HCT116 (cell line): ENCODE data around the gene RGS13. TPM values are rescaled to one million over a fixed set of nuclear protein-coding genes. Genes with fewer than 3 reads are reported as not detected.
A peak's percentile ranks its signal among the peaks of the same experiment; 100 is the strongest.

Experiments used
- ATAC-seq: fragments of 200-7000 bp; cut with Tn5 transposase; 2 replicates; pipeline ENCODE4 v1.9.1; 2020; ENCODE audit warnings: mild to moderate bottlenecking, moderate library complexity
- Bru-seq: library from RNA; stranded (reverse); fragments of 400-500 nt; gene quantifications from one replicate; lab custom pipeline; 2021; lab: Mats Ljungman, UMichigan
- BruChase-seq, 2 experiments: library from RNA; stranded (reverse); fragments of 400-500 nt; gene quantifications; one replicate each; lab custom pipeline; 2021; lab: Mats Ljungman, UMichigan
- BruUV-seq: library from RNA; stranded (reverse); fragments of 400-500 nt; replicated peaks from 2 replicates; lab custom pipeline; 2021; lab: Mats Ljungman, UMichigan
- CTCF ChIA-PET: fragments of 300-600 bp; sonication (Branson Sonifier 250); formaldehyde crosslinking; loops from one replicate; lab custom pipeline; 2021; ENCODE audit warnings: antibody characterized with exemption; lab: Charles Lee
- POLR2A ChIA-PET: fragments of 300-600, 350-600 bp; sonication (Branson Sonifier 250); formaldehyde crosslinking; loops from one replicate; lab custom pipeline; 2021; ENCODE audit warnings: antibody characterized with exemption; lab: Charles Lee
- RAD21 ChIA-PET, 2 experiments: fragments of 300-600 bp; sonication (Branson Sonifier 250); formaldehyde crosslinking; loops; one replicate each; lab custom pipeline; 2023; ENCODE audit warnings: low total read pairs in 2 of 2; ENCODE audit not compliant: uncharacterized antibody in 2 of 2, unreplicated experiment in 2 of 2, low non-redundant PET in 1 of 2; lab: Charles Lee
- DNase-seq: peaks from one replicate; pipeline ENCODE4 v3.0.0-alpha.2; 2010; ENCODE audit warnings: low read depth, low spot score
- H2AFZ ChIP-seq: fragments of 200-600 bp; shearing (Covaris generic), sonication (generic); 2 replicates; pipeline ENCODE4 v1.6.1; 2017; ENCODE audit warnings: low read depth, mixed run types, mixed read lengths, antibody characterized with exemption, low read length; ENCODE audit not compliant: poor library complexity, severe bottlenecking
- H3K27ac ChIP-seq: 2 replicates; pipeline ENCODE4 v1.5.1; 2012; ENCODE audit warnings: low read depth, low read length
- H3K27me3 ChIP-seq: fragments of 200-600 bp; sonication (generic); 2 replicates; pipeline ENCODE4 v1.6.1; 2016; ENCODE audit warnings: mixed run types, low read length, mixed read lengths; ENCODE audit not compliant: insufficient read depth
- H3K36me3 ChIP-seq, 2 experiments: fragments of 200-500 bp in 1 of 2; fragments of 200-600 bp in 1 of 2; sonication (Bioruptor generic) in 1 of 2; sonication (generic) in 1 of 2; 2 replicates each; pipeline versions ENCODE4 v1.5.1 to v1.6.1; 2014 to 2016; ENCODE audit warnings: low read length in 2 of 2, inconsistent platforms in 1 of 2, mixed read lengths in 1 of 2, mixed run types in 1 of 2; ENCODE audit not compliant: insufficient read depth in 2 of 2, control insufficient read depth in 1 of 2
- H3K4me1 ChIP-seq, 2 experiments: fragments of 200-600 bp in 1 of 2; sonication (generic) in 1 of 2; 2 replicates each; pipeline versions ENCODE4 v1.5.1 to v1.6.1; 2012 to 2017; ENCODE audit warnings: low read length in 2 of 2, inconsistent platforms in 1 of 2, mild to moderate bottlenecking in 1 of 2, mixed read lengths in 1 of 2, mixed run types in 1 of 2, moderate library complexity in 1 of 2; ENCODE audit not compliant: insufficient read depth in 2 of 2, control insufficient read depth in 1 of 2
- H3K4me2 ChIP-seq: fragments of 200-600 bp; sonication (generic); 2 replicates; pipeline ENCODE4 v1.6.1; 2017; ENCODE audit warnings: mixed run types, low read length, mixed read lengths
- H3K4me3 ChIP-seq, 2 experiments: fragments of 200-600 bp in 1 of 2; sonication (generic) in 1 of 2; replicated peaks in 1 of 2; 2 replicates each; pipeline ENCODE4 v1.5.1; 2011 to 2016; ENCODE audit warnings: low read length in 2 of 2, control low read depth in 1 of 2, low read depth in 1 of 2, mild to moderate bottlenecking in 1 of 2, mixed read lengths in 1 of 2, mixed run types in 1 of 2
- H3K79me2 ChIP-seq: fragments of 200-600 bp; sonication (generic); 2 replicates; pipeline ENCODE4 v1.6.1; 2017; ENCODE audit warnings: mild to moderate bottlenecking, mixed run types, low read length, moderate library complexity, mixed read lengths; ENCODE audit not compliant: insufficient read depth
- H3K9ac ChIP-seq: fragments of 200-600 bp; sonication (generic); 2 replicates; pipeline ENCODE4 v1.6.1; 2016; ENCODE audit warnings: low read length, mixed read lengths
- H3K9me2 ChIP-seq: fragments of 200-600 bp; sonication (generic), shearing (Covaris generic); 2 replicates; pipeline ENCODE4 v1.6.1; 2017; ENCODE audit warnings: mixed run types, mild to moderate bottlenecking, moderate library complexity; ENCODE audit not compliant: insufficient read depth
- H3K9me3 ChIP-seq, 2 experiments: fragments of 200-500 bp in 1 of 2; fragments of 200-600 bp in 1 of 2; sonication (Bioruptor generic) in 1 of 2; sonication (generic) in 1 of 2; 2 replicates each; pipeline ENCODE4 v1.6.1; 2014 to 2017; ENCODE audit warnings: low read length in 2 of 2, mixed read lengths in 2 of 2, inconsistent platforms in 1 of 2, low read depth in 1 of 2, mild to moderate bottlenecking in 1 of 2, mixed run types in 1 of 2, moderate library complexity in 1 of 2; ENCODE audit not compliant: control insufficient read depth in 1 of 2, insufficient read depth in 1 of 2
- H4K20me1 ChIP-seq: fragments of 200-600 bp; sonication (generic), shearing (Covaris generic); 2 replicates; pipeline ENCODE4 v1.6.1; 2017; ENCODE audit warnings: mixed run types, mild to moderate bottlenecking, moderate library complexity; ENCODE audit not compliant: insufficient read depth
- CBX3 ChIP-seq: IDR thresholded peaks from 2 replicates; pipeline ENCODE4 v1.6.1; 2012; ENCODE audit warnings: low read depth
- CEBPB ChIP-seq: IDR thresholded peaks from 2 replicates; pipeline ENCODE4 v1.6.1; 2012; ENCODE audit warnings: low read depth
- ELF1 ChIP-seq: IDR thresholded peaks from 2 replicates; pipeline ENCODE4 v1.6.1; 2012; ENCODE audit warnings: low read depth, borderline replicate concordance
- EZH2 ChIP-seq: fragments of 200-600 bp; sonication (generic); IDR thresholded peaks from 2 replicates; pipeline ENCODE4 v1.6.1; 2017; ENCODE audit warnings: antibody characterized with exemption, mixed run types
- FOSL1 ChIP-seq: IDR thresholded peaks from 2 replicates; pipeline ENCODE4 v1.6.1; 2012; ENCODE audit warnings: low read depth
- JUND ChIP-seq: IDR thresholded peaks from 2 replicates; pipeline ENCODE4 v1.6.1; 2012
- POLR2AphosphoS5 ChIP-seq: IDR thresholded peaks from 2 replicates; pipeline ENCODE4 v1.6.1; 2011; ENCODE audit warnings: mild to moderate bottlenecking, low read depth, low read length, moderate library complexity
- RAD21 ChIP-seq: IDR thresholded peaks from 2 replicates; pipeline ENCODE4 v1.6.1; 2012; ENCODE audit warnings: low read depth, mild to moderate bottlenecking
- SIN3A ChIP-seq: IDR thresholded peaks from 2 replicates; pipeline ENCODE4 v1.6.1; 2012; ENCODE audit warnings: low read depth
- ZNF274 ChIP-seq: fragments of 200-500 bp; sonication (Bioruptor generic); IDR thresholded peaks from 2 replicates; pipeline ENCODE4 v1.6.1; 2014; ENCODE audit warnings: mild to moderate bottlenecking, low read depth, low read length, inconsistent platforms
- intact Hi-C: fragments of 100-400 bp; cut with micrococcal nuclease; formaldehyde crosslinking; loops from 2 replicates; pipeline ENCODE4 v1.10.0; 2022
- long read RNA-seq: library from polyadenylated mRNA; unstranded; transcript quantifications from one replicate; pipeline ENCODE4 v2.0.0, GENCODE V29; 2021; ENCODE audit not compliant: unreplicated experiment
- polyA plus RNA-seq: library from polyadenylated mRNA; unstranded; fragments of >200 nt; gene quantifications from 2 replicates; pipeline ENCODE4 v1.2.1, GENCODE V29; 2012; ENCODE audit warnings: missing spikeins
- total RNA-seq: library from RNA; stranded (reverse); gene quantifications from one replicate; pipeline ENCODE4 v1.2.1, GENCODE V29; 2021; ENCODE audit not compliant: unreplicated experiment
- TF ChIP-seq, protein P1 (sequence below): IDR thresholded peaks from 2 replicates; pipeline ENCODE4 v1.6.1; 2012; ENCODE audit warnings: low read depth
- TF ChIP-seq, protein P2 (sequence below): IDR thresholded peaks from 2 replicates; pipeline ENCODE4 v1.6.1; 2012
- TF ChIP-seq, protein P3 (sequence below): IDR thresholded peaks from 2 replicates; pipeline ENCODE4 v1.6.1; 2012

The RGS13 gene, protein sequence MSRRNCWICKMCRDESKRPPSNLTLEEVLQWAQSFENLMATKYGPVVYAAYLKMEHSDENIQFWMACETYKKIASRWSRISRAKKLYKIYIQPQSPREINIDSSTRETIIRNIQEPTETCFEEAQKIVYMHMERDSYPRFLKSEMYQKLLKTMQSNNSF
- not detected for total RNA-seq
- polyA plus RNA-seq = not detected in 2 replicates
- percentile 6 among the genes with signal in this experiment for Bru-seq, nascent RNA
- not detected for BruChase-seq, experiment 1, labeled RNA remaining after a 6-hour chase
- BruChase-seq, experiment 2, labeled RNA remaining after a 2-hour chase = not detected
- long read RNA-seq = 0 reads

DNA sequence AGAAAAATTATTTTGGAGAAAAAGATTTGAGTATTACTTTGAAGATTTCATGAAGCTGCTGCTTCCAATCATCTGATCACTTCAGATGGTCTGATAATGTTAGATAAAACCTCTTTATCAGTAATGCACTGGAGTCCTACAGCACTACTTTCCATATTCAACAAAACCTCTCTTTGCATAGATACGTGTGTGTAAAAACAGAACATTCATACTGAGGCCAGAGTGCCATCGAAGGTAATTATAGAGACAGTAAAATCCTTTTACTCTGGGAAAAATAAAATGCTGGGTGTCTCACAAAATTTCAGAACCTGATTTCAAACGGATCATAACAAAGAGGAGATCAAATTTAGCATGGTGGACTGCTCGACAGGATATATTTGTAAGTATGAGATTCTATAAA lies at the start of gene RGS13:
Gene RGS13, plus strand, starts transcription at position 209 of the 400 bp plus-strand sequence. CDS start 8,188 bp downstream, outside the sequence.
- intact Hi-C loops = no loop called here
- H3K4me2 ChIP-seq = no peak within 1 kb of the TSS
- peaks cover 0 to 31% of the 10 kb centered on the region in 2 experiments; a peak in 2 of 4 replicates for H3K4me1 ChIP-seq
- no TSS peak for BruUV-seq
- no peaks in the 10 kb centered on the region for H3K9me3 ChIP-seq
- ATAC-seq (no peak), DNase-seq (no peak)
- H3K9ac ChIP-seq = no peak within 1 kb of the TSS
- H3K36me3 ChIP-seq = no peaks in the 10 kb centered on the region
- ChIA-PET POLR2A (no interaction called here), RAD21 (no interaction called here), CTCF (no interaction called here)
- peak within 1 kb of the TSS; percentile 51 for H2AFZ ChIP-seq
- TF ChIP-seq, protein P1, sequence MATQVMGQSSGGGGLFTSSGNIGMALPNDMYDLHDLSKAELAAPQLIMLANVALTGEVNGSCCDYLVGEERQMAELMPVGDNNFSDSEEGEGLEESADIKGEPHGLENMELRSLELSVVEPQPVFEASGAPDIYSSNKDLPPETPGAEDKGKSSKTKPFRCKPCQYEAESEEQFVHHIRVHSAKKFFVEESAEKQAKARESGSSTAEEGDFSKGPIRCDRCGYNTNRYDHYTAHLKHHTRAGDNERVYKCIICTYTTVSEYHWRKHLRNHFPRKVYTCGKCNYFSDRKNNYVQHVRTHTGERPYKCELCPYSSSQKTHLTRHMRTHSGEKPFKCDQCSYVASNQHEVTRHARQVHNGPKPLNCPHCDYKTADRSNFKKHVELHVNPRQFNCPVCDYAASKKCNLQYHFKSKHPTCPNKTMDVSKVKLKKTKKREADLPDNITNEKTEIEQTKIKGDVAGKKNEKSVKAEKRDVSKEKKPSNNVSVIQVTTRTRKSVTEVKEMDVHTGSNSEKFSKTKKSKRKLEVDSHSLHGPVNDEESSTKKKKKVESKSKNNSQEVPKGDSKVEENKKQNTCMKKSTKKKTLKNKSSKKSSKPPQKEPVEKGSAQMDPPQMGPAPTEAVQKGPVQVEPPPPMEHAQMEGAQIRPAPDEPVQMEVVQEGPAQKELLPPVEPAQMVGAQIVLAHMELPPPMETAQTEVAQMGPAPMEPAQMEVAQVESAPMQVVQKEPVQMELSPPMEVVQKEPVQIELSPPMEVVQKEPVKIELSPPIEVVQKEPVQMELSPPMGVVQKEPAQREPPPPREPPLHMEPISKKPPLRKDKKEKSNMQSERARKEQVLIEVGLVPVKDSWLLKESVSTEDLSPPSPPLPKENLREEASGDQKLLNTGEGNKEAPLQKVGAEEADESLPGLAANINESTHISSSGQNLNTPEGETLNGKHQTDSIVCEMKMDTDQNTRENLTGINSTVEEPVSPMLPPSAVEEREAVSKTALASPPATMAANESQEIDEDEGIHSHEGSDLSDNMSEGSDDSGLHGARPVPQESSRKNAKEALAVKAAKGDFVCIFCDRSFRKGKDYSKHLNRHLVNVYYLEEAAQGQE = no peak
- TF ChIP-seq CBX3 (no peak), ZNF274 (no peak), ELF1 (no peak), CEBPB (no peak), FOSL1 (no peak), SIN3A (no peak), EZH2 (no peak), RAD21 (no peak), POLR2AphosphoS5 (no peak), JUND (no peak)
- TF ChIP-seq, protein P2, sequence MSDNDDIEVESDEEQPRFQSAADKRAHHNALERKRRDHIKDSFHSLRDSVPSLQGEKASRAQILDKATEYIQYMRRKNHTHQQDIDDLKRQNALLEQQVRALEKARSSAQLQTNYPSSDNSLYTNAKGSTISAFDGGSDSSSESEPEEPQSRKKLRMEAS = no peak
- TF ChIP-seq, protein P3, sequence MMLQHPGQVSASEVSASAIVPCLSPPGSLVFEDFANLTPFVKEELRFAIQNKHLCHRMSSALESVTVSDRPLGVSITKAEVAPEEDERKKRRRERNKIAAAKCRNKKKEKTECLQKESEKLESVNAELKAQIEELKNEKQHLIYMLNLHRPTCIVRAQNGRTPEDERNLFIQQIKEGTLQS = no peak
- no peak within 1 kb of the TSS for H3K27ac ChIP-seq
- H3K79me2 ChIP-seq = no peaks in the 10 kb centered on the region
- no peaks in the 10 kb centered on the region for H3K27me3 ChIP-seq
- no peaks in the 10 kb centered on the region for H4K20me1 ChIP-seq
- no peak within 1 kb of the TSS for H3K4me3 ChIP-seq
- no peaks in the 10 kb centered on the region for H3K9me2 ChIP-seq
